CD4-positive, alpha-beta T cell treated with Interleukin-2 at 100 ng/mL for 4 hours (primary cell): ENCODE results near the gene CACYBP.

Source experiments
- DNase-seq: peaks from one replicate; pipeline ENCODE4 v3.0.0-alpha.2; 2020; ENCODE audit warnings: low spot score

CACYBP gene

GRCh38 chr1:174999936-175000696, at the start of gene CACYBP:
Gene CACYBP (plus strand): TSS chr1:174999947. CDS start chr1:175000181, 234 bp downstream.
- DNase-seq: peak; percentile 43

GRCh38 chr1:174953285-174954072, 46.3 kb upstream of the CACYBP start:
- DNase-seq: no peak

- DNase-seq: peak; percentile 37
Measured at GRCh38 chr1:174954073-174954460, 45.7 kb upstream of the CACYBP start.

GRCh38 chr1:174954671-174955669, 44.8 kb upstream of the CACYBP start:
- no peak for DNase-seq

- no peak for DNase-seq
Measured at GRCh38 chr1:174956086-174956485, 43.7 kb upstream of the CACYBP start.

GRCh38 chr1:174956976-174957375, 42.8 kb upstream of the CACYBP start:
- no peak for DNase-seq

GRCh38 chr1:174957829-174958228, 41.9 kb upstream of the CACYBP start:
- no peak for DNase-seq

- no peak for DNase-seq
Measured at GRCh38 chr1:174958396-174958795, 41.4 kb upstream of the CACYBP start.

GRCh38 chr1:174960362-174960761, 39.4 kb upstream of the CACYBP start:
- no peak for DNase-seq

- peak; percentile 43 for DNase-seq
Measured at GRCh38 chr1:174963529-174964125, 36.1 kb upstream of the CACYBP start.

- DNase-seq: peak; percentile 80
Measured at GRCh38 chr1:174964261-174964971, 35.3 kb upstream of the CACYBP start.

- DNase-seq: peak; percentile 46
Measured at GRCh38 chr1:174964972-174965361, 34.8 kb upstream of the CACYBP start.

GRCh38 chr1:174965362-174966007, 34.3 kb upstream of the CACYBP start:
- peak; percentile 56 for DNase-seq

GRCh38 chr1:174966008-174966572, 33.7 kb upstream of the CACYBP start:
- no peak for DNase-seq

- DNase-seq: peak; percentile 55
Measured at GRCh38 chr1:174967845-174968705, 31.7 kb upstream of the CACYBP start.

- peak; percentile 86 for DNase-seq
Measured at GRCh38 chr1:174968750-174969244, 30.9 kb upstream of the CACYBP start.

- no peak for DNase-seq
Measured at GRCh38 chr1:174969977-174970376, 29.8 kb upstream of the CACYBP start.

- no peak for DNase-seq
Measured at GRCh38 chr1:174971466-174971865, 28.3 kb upstream of the CACYBP start.

GRCh38 chr1:174971902-174972301, 27.8 kb upstream of the CACYBP start:
- no peak for DNase-seq
